HepG2 (cell line): Measurements from ENCODE around the gene BTN1A1. TPM values are rescaled to one million over a fixed set of nuclear protein-coding genes. Genes with fewer than 3 reads are reported as not detected.

Experiments used
- BCL6 ChIP-seq: IDR thresholded peaks from 2 replicates; pipeline ENCODE4 v1.6.1; 2016; ENCODE audit warnings: missing genetic modification reagents, missing compliant biosample characterization
- CREB1 ChIP-seq, 2 experiments: fragments of 450-650 bp in 1 of 2; IDR thresholded peaks; 2 replicates each; pipeline ENCODE4 v1.6.1; 2016 to 2017; ENCODE audit warnings: control low read depth in 1 of 2, mild to moderate bottlenecking in 1 of 2, missing compliant biosample characterization in 1 of 2, missing genetic modification characterization in 1 of 2
- FOXK1 ChIP-seq: sonication (generic); formaldehyde crosslinking; IDR thresholded peaks from 2 replicates; pipeline ENCODE4 v1.4.0; 2020; ENCODE audit warnings: low read depth, missing genetic modification reagents, borderline replicate concordance
- GABPB1 ChIP-seq: IDR thresholded peaks from 2 replicates; pipeline ENCODE4 v1.6.1; 2016; ENCODE audit warnings: mild to moderate bottlenecking, missing genetic modification reagents, moderate library complexity, missing compliant biosample characterization
- HNF4A ChIP-seq: sonication (generic); formaldehyde crosslinking; IDR thresholded peaks from 2 replicates; pipeline ENCODE4 v1.4.0; 2020; ENCODE audit warnings: missing genetic modification reagents
- MAFK ChIP-seq, 2 experiments: IDR thresholded peaks in 1 of 2; conservative IDR thresholded peaks in 1 of 2; 2 replicates each; pipeline ENCODE4 v1.6.1; 2011; ENCODE audit warnings: improper control_type of control experiment in 2 of 2, low read length in 2 of 2
- MTA3 ChIP-seq: sonication (generic); formaldehyde crosslinking; IDR thresholded peaks from 2 replicates; pipeline ENCODE4 v1.4.0; 2020; ENCODE audit warnings: missing genetic modification reagents
- SALL2 ChIP-seq: sonication (generic); formaldehyde crosslinking; IDR thresholded peaks from 2 replicates; pipeline ENCODE4 v1.8.1; 2023; ENCODE audit warnings: mild to moderate bottlenecking, missing genetic modification reagents, inconsistent platforms
- SKI ChIP-seq: fragments of 450-650 bp; IDR thresholded peaks from one replicate; pipeline ENCODE4 v1.6.1; 2018; ENCODE audit warnings: mild to moderate bottlenecking; ENCODE audit not compliant: partially characterized antibody
- TAF1 ChIP-seq: sonication (generic); formaldehyde crosslinking; IDR thresholded peaks from 2 replicates; pipeline ENCODE4 v1.4.0; 2020; ENCODE audit warnings: missing genetic modification reagents
- ZBTB20 ChIP-seq: sonication (generic); formaldehyde crosslinking; IDR thresholded peaks from 2 replicates; pipeline ENCODE4 v1.8.1; 2023; ENCODE audit warnings: missing genetic modification reagents, low read depth, mild to moderate bottlenecking, borderline replicate concordance
- ZNF557 ChIP-seq: sonication (generic); formaldehyde crosslinking; IDR thresholded peaks from 2 replicates; pipeline ENCODE4 v1.4.0; 2020; ENCODE audit warnings: missing genetic modification reagents
- ZNF740 ChIP-seq: sonication (generic); formaldehyde crosslinking; IDR thresholded peaks from 2 replicates; pipeline ENCODE4 v1.4.0; 2020; ENCODE audit warnings: missing genetic modification reagents
- ZUFSP ChIP-seq: sonication (generic); formaldehyde crosslinking; IDR thresholded peaks from 2 replicates; pipeline ENCODE4 v1.9.0; 2021; ENCODE audit warnings: missing genetic modification reagents, mild to moderate bottlenecking, borderline replicate concordance
- polyA plus RNA-seq, 8 experiments: library from polyadenylated mRNA; depleted of rRNA in 3 of 8; stranded (reverse) in 7 of 8; unstranded in 1 of 8; fragments of >200 nt; fragmentation: Illumina TruSeq in 4 of 8; extraction: Trizol in 4 of 8; gene quantifications; 2 replicates each; pipeline versions ENCODE4 v1.2.1 to v1.2.3, GENCODE V29; 2011 to 2016; ENCODE audit warnings: low read depth in 4 of 8, missing spikeins in 1 of 8, mixed read lengths in 1 of 8; ENCODE audit not compliant: insufficient read depth in 1 of 8
- total RNA-seq, 5 experiments: library from RNA; depleted of rRNA; stranded (reverse); fragments of >200 nt; fragmentation: Illumina TruSeq; extraction: Trizol; gene quantifications; 2 replicates each; pipeline ENCODE4 v1.2.3, GENCODE V29; 2016; ENCODE audit warnings: low read depth in 1 of 5
- TF ChIP-seq, protein P1 (sequence below): sonication (generic); formaldehyde crosslinking; IDR thresholded peaks from 2 replicates; pipeline ENCODE4 v1.8.0; 2022; ENCODE audit warnings: mild to moderate bottlenecking, missing genetic modification reagents
- TF ChIP-seq, protein P2 (sequence below): sonication (generic); formaldehyde crosslinking; IDR thresholded peaks from 2 replicates; pipeline ENCODE4 v1.8.1; 2023; ENCODE audit warnings: missing genetic modification reagents, inconsistent platforms, borderline replicate concordance
- TF ChIP-seq, protein P3 (sequence below): sonication (generic); formaldehyde crosslinking; IDR thresholded peaks from 2 replicates; pipeline ENCODE4 v1.5.1; 2020; ENCODE audit warnings: mild to moderate bottlenecking, missing genetic modification reagents, borderline replicate concordance
- TF ChIP-seq, protein P4 (sequence below): sonication (generic); formaldehyde crosslinking; IDR thresholded peaks from 2 replicates; pipeline ENCODE4 v1.8.1; 2023; ENCODE audit warnings: mild to moderate bottlenecking, missing genetic modification reagents
- TF ChIP-seq, protein P5 (sequence below): sonication (generic); IDR thresholded peaks from 2 replicates; pipeline ENCODE4 v1.6.1; 2016; ENCODE audit warnings: low read depth, borderline replicate concordance

BTN1A1 gene
- total and polyA plus RNA-seq, 2 of the 13 experiments (the other 11 are each of a cell fraction or from before 2014, with no cell fraction given): 0.04 TPM; not detected in 1

DNA sequence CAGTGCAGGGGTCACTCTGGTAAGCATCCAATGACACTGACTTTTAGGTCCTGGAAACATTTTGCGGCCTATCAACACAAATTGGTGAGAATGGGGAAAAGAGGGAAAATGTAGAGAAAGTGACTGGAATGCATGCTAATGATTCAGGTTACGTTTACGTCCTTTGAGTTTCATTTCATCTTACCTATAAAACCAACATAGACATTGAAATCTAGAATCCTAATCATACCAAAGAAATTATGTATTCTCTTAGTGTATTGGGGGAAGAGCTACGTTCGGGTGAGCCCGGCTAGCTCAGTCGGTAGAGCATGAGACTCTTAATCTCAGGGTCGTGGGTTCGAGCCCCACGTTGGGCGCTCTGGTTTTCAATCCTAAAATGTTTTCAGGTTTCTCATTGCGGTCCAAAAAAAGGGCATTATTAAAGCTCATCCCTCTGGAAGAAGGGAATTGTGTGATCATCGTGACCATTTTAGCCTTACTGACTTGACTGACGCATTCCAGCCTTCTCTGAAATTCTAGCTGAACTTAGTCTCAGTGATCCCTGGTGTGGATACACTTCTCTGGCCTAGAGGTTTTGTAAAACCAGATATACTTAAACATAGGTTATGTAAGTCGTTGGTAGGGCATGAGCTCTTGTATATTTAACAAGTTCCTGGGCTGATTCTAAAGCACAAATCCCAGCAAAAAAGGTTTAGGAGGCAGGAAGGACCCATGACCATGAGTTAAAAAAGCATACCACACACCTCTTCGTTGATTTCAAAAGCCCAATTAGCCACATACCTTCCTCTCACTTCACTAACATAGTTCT is 56.4 kb downstream of the BTN1A1 start (continued):
- TF ChIP-seq ZUFSP: no peak
- TF ChIP-seq, protein P1, sequence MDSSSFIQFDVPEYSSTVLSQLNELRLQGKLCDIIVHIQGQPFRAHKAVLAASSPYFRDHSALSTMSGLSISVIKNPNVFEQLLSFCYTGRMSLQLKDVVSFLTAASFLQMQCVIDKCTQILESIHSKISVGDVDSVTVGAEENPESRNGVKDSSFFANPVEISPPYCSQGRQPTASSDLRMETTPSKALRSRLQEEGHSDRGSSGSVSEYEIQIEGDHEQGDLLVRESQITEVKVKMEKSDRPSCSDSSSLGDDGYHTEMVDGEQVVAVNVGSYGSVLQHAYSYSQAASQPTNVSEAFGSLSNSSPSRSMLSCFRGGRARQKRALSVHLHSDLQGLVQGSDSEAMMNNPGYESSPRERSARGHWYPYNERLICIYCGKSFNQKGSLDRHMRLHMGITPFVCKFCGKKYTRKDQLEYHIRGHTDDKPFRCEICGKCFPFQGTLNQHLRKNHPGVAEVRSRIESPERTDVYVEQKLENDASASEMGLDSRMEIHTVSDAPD (CRISPR knock-in tag): 0 out of 2 replicates have a peak, but pooled peaks have one; percentile 62
- peak; percentile 53 for TF ChIP-seq BCL6 (CRISPR knock-in tag)
- TF ChIP-seq, protein P2, sequence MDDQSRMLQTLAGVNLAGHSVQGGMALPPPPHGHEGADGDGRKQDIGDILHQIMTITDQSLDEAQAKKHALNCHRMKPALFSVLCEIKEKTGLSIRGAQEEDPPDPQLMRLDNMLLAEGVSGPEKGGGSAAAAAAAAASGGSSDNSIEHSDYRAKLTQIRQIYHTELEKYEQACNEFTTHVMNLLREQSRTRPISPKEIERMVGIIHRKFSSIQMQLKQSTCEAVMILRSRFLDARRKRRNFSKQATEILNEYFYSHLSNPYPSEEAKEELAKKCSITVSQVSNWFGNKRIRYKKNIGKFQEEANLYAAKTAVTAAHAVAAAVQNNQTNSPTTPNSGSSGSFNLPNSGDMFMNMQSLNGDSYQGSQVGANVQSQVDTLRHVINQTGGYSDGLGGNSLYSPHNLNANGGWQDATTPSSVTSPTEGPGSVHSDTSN (CRISPR knock-in tag): no peak
- TF ChIP-seq MTA3 (CRISPR knock-in tag): no peak
- TF ChIP-seq ZNF740: 0 out of 2 replicates have a peak, but pooled peaks have one; percentile 33
- TF ChIP-seq SKI: peak; percentile 23
- 0 out of 2 replicates have a peak, but pooled peaks have one; percentile 25 for TF ChIP-seq FOXK1
- no peak for TF ChIP-seq ZBTB20 (CRISPR knock-in tag)
- TF ChIP-seq GABPB1 (CRISPR knock-in tag): 0 out of 2 replicates have a peak, but pooled peaks have one; percentile 27
- TF ChIP-seq, protein P3, sequence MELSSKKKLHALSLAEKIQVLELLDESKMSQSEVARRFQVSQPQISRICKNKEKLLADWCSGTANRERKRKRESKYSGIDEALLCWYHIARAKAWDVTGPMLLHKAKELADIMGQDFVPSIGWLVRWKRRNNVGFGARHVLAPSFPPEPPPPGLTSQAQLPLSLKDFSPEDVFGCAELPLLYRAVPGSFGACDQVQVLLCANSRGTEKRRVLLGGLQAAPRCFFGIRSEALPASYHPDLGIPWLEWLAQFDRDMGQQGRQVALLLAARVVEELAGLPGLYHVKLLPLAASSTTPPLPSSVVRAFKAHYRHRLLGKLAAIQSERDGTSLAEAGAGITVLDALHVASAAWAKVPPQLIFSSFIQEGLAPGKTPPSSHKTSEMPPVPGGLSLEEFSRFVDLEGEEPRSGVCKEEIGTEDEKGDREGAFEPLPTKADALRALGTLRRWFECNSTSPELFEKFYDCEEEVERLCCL (CRISPR knock-in tag): no peak
- TF ChIP-seq CREB1 (IDR thresholded peaks at IDR 0.05): no peak
- TF ChIP-seq CREB1 (CRISPR knock-in tag; IDR thresholded peaks at IDR 0.05): peak; percentile 87
- TF ChIP-seq, protein P4, sequence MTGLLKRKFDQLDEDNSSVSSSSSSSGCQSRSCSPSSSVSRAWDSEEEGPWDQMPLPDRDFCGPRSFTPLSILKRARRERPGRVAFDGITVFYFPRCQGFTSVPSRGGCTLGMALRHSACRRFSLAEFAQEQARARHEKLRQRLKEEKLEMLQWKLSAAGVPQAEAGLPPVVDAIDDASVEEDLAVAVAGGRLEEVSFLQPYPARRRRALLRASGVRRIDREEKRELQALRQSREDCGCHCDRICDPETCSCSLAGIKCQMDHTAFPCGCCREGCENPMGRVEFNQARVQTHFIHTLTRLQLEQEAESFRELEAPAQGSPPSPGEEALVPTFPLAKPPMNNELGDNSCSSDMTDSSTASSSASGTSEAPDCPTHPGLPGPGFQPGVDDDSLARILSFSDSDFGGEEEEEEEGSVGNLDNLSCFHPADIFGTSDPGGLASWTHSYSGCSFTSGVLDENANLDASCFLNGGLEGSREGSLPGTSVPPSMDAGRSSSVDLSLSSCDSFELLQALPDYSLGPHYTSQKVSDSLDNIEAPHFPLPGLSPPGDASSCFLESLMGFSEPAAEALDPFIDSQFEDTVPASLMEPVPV: peak; percentile 56; the same call in 1 of the 2 replicates
- 0 out of 4 replicates have a peak, but pooled peaks of 1 of the 2 experiments have one; percentile 8 for TF ChIP-seq MAFK (conservative IDR thresholded peaks at IDR 0.05 in 1 of 2, IDR thresholded peaks at IDR 0.05 in 1 of 2; ENCODE audit: low read length in 2 of 2)
- peak; percentile 71; the same call in 1 of the 2 replicates for TF ChIP-seq ZNF557 (CRISPR knock-in tag)
- TF ChIP-seq SALL2 (CRISPR knock-in tag): peak; percentile 85
- TF ChIP-seq, protein P5, sequence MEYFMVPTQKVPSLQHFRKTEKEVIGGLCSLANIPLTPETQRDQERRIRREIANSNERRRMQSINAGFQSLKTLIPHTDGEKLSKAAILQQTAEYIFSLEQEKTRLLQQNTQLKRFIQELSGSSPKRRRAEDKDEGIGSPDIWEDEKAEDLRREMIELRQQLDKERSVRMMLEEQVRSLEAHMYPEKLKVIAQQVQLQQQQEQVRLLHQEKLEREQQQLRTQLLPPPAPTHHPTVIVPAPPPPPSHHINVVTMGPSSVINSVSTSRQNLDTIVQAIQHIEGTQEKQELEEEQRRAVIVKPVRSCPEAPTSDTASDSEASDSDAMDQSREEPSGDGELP: no peak
- TF ChIP-seq HNF4A (CRISPR knock-in tag): peak; percentile 35; the same call in 1 of the 2 replicates
- no peak for TF ChIP-seq TAF1
